ENCODE measurements around the gene SCUBE1.
A peak's percentile ranks its signal among the peaks of the same experiment; 100 is the strongest.
"Not testable (repeated sequence)": the region's sequence is repeated elsewhere in the genome, so short reads cannot be mapped to it uniquely, and the experiment has no call there.

The SCUBE1 gene

DNA sequence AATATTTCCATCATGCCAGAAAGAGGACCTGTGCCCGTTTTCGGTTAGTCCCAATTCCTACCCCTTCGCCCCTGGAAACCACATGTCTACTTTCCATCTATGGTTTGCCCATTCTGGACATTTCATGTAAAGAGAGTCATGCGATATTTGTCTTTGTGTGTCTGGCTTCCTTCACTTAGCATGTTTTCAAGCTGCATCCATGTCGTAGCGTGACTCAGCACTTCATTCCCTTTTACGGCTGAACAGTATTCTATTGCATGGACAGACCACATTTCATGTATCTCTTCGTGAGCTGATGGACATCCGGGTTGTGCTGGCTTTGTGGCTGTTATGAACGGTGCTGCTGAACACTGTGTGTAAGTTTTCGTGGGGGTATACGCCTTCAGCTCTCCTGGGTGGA is 43.4 kb downstream of the SCUBE1 start:
- DNase-seq, result no peak

DNA sequence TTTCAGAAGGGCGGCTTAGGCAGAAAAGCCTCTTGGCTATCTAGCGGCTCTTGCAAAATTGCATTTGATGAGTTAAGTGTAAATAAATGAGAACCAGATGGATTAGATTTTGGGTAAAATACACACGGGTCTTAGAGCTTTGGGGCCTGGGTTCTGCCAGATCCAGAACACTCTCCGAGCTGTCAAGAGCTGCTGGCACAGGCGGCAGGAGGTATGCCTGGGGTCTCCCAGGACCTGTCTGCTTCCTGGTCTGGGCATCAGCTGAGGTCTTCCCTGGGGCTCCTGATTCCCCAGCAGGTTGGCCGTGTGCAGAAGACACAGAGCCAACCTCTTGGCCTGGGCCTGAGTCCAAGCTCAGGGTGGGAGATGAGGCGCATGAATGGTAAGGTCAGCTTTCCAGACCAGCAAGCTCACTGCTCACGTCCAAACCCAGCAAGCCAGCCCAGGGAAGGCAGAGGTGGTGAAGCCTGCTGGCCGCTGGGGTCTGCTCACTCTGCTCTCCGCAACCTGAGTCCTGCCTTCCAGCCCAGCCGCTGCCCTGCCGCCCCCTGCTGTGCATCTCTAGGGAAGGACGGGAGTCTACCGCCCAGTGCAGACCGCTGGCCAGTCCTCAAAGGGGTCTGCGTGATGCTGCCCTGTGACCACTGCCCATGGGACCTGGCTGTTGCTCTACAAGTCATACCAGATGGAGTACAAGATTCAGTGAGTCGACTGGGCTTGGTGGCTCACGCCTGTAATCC is 44.9 kb downstream of the SCUBE1 start:
- DNase-seq, result no peak

DNA sequence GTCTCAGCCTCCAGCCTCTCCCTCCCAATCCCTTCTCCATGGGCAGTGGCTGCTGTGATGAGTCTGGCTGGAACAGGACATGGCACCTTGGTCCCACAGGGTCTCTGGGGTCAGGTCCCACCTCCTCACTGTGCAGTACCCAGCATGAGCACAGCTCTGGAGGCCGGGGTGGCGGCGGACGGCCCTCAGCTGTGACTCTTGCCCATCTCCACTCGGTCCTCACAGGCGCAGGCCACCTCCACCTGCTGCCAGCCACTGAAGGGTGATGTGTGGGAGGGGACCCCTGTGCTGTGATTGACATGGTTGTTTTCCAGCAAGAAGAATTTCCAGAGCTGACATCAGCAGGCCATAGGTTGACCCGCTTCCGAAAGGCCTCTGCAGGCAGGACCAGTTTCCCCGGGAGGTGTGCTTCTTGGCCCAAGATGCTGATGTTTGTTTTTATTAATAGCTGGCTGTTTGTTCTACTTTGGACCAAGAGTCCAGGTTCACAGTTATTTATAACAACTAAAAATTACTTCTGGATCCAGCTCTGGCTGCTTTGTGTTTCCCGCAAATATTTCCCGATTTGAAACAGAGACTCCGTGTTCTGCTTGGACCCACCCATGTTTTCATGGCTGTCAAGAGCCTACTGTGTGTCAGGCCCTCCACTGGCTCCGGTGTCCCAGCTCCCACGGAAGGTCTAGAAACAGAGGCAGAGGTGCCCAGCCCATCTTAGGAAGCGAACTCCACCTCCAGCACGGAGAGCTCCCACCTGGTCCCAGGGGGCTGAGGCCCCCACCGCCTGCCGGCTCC is 45.7 kb downstream of the SCUBE1 start:
- no peak for DNase-seq

DNA sequence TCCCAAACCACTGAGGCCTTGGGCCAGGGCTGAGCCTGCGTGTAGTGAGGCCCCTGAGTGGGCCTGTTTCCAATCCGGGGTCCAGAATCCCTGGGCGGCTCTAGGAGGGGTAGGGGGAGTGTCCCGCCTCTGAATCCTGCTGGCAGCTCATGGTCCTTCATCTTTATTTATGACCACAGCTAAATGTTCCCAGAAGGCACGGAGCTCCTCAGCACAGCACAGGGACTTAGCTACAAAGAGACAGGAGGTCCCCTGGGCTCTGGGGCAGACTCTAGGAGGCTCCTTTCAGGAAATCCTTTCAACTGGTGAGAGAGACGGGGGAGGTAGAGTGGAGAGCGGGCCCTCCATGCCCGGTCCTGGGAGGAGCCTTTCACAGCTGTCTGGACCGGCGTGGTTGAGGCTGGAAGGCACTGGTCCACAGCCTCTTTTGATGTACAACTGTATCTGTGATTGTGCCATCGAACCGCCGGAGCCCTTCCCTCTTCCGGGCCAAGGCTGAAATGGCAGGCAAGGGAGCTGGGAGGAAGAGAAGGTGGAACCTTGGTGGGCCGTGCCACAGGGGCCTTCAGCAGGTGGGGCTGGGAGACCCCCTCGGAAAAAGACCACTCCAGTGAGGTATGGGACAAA is 46.8 kb downstream of the SCUBE1 start:
- no peak for DNase-seq

DNA sequence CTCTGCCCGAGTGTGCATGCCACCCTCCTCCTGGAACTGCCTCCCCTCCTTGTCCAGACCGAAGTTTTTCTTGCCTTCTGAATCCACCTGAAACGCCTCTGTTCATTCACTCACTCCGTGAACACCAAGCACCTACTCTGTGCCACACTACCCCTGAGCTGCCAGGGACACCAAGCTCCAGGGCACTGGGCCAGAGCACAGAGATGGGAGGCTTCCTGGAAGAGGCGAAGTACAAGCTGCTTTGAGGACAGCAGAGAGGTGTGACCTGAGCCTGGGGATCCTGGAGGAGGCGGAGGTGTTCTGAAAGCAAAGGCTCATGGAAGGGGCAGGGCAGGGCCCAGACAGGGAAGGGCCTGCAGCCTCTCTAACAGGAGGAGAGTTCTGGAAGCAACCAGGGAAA is 47.5 kb downstream of the SCUBE1 start:
- no peak for DNase-seq

DNA sequence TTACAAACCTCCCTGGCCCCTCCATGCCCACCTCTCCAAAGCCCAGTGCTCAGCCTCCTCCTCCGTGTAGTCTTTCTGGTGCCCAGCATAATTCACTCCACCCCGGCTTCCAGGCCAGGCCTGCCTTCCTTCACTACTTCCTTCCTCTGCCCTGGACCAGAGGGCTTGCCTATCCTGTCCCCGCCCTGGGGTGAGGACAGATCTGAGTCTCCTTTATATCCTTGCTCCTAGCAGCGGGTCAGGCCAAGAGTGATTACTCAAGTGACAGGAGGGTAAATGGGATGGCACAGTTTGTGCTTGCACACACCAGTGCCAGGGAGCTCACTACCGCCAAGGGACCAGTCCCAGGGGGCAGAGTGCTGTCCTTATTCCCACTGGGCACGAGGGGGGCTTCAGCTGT is 48.0 kb downstream of the SCUBE1 start:
- no peak for DNase-seq

DNA sequence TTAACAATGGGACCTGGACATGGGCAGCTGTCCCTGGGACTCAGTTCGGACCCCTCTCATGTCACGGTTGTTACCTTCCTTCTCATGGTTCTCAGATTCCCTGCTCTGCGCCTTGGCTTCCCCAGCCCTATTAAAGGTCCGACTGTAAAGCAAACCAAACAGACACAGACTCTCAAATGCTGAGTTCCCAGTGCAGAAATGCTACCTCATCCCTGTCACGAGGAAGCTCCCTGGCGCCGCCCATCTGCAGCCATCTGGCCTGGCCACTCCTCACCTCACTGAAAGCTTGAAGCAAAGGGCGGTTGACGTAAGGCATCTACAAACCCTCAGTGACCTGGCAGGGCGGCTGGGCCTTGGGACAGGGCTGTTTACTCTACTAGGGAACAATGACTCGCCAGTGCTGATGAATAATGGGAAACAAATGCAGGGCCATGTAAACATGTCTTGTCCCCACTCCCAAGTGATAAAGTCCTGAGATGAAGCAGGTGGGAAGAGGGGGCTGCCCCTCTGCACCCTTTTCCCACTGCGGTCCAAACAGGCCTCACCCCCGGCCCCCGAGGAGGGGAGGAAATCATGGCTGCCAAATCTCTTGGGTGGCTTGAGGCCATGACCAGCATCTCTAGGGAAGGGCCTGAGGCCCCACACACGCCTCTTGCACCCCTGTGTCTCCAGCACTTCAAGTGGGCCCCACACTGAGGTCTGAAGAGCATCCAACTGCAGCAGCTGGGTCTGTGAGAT is 49.3 kb downstream of the SCUBE1 start:
- DNase-seq, result peak; percentile 11

DNA sequence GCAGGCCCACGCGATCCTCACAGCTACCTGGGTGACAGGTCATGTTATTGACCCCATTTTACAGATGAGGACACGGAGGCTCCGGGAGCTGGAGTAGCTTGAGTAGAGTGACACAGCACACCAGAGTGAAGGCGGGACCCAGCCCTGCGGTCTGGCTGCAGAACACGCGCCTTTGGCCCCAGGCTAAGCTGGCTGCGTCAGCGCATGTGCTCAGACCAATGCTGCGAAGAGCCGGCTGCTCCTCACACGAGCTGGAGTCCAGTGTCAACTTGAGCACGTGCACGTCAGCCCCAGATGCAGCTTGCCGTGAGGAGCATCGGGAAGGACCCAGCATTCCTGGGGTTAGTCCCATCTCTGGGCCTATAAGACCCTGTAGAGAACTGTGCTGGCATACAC is 49.9 kb downstream of the SCUBE1 start:
- DNase-seq, result no peak

DNA sequence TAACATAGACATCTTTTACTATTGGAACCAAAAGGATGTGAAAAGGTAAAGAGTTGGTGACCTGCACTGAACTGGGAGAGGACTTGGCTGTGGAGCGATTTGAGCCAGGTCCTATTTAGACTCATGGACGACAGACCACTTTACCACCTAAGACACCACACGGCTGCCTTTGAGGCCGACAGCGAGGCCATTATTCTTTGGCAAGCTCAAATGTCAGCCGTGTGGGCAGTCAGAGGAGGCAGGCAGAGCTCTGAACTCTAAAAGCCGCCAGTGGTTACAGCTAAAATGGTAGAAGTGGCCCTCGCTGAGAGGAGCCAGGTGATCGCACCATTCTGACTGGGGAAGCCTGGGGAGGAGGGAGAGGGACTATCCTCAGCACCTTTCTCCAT is 50.5 kb downstream of the SCUBE1 start:
- no peak for DNase-seq

DNA sequence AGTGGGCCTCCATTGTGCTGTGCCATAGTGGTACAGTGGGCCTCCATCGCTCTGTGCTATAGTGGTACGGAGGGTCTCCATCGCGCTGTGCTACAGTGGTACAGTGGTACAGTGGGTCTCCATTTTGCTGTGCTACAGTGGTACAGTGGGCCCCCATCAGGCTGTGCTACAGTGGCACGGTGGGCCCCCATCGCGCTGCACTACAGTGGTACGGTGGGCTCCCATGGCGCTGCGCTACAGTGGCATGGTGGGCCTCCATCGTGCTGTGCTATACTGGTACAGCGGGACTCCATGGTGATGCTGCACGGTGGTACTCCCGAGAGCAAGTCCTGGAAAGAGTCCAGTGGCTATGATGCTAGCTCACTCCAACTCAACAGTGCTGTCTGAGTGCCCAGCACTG is 51.8 kb downstream of the SCUBE1 start:
- no peak for DNase-seq

DNA sequence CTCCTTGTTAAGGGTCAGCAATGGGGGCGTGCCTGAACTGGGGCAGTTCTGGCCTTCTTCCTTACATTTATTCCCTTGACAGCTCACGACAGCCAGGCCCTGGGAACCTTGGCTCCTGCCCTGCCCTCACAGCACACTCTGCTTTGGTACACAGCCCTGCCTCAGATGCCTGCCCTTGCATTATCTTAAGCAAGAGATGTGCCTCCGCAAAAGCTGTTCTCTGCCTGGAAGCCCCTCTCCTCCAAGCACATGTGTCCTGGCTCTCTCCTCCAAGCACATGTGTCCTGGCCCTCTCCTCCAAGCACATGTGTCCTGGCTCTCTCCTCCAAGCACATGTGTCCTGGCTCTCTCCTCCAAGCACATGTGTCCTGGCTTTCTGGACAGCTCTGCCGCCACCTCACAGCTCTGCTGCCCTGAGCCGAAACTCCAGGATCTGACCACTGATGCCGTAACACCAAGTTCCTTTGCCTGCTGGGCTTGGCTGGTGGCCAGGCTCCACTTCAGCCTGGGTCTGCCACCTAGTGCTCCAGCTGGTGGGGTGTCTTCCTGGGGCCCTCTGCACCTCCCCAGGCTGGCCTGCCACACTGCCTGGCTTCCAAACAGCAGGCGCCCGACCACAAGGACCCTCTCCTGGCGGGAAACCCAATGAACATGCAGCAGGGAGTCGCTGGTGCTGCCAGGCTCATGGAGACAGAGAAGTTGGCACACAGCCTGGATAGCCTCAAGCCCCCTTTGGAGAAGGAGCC is 53.0 kb downstream of the SCUBE1 start:
- DNase-seq, result no peak

DNA sequence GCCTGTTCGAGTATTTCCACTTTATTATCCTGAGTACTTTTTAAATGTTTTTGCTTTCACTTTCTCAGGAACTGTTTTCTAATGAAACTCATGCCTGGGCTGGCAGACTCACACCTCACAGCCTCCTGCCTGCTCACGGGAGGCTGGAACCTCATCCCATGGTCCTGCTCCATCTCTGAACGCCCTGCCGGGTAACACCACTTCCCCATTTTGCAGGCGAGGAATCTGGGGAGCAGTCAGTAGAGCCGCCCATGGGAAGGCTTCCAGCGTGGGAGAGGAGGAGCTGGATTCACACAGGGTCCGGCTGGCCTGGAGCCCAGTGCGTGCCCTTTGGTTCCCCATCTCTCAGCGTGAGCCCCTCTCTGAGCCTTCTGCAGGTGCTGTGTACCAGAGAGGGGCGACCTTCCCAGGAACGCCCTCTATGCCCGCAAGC is 53.6 kb downstream of the SCUBE1 start:
- DNase-seq, result no peak

DNA sequence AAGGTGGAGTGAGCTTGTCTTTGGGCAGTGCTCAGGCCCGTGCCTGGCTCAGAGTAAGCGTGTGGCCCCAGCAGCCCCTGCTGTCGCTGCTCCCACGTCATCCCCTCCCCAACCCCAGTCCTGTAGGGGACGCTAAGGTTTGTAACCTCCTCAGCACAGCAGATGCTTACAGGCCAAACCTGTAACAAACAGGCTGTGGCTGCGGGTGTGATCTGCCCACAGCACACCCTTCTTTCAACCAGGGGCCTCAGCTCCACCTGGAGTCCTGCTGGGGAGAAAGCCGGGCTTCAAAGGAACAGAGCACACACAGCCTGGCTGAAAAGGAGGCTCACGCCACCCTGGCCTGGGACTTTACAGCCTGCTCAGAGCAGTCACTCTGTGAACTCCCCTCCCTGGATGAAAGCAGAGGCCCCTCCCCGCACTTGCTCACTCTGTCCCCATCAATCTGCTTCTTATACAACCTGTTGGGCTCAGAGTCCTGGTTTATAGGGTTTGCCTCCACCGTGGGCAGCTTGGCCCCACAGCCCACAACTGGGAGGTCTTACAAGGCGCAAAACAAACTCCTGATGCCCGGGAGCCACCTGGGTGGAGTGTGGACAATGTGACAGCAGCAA is 54.3 kb downstream of the SCUBE1 start:
- no peak for DNase-seq

DNA sequence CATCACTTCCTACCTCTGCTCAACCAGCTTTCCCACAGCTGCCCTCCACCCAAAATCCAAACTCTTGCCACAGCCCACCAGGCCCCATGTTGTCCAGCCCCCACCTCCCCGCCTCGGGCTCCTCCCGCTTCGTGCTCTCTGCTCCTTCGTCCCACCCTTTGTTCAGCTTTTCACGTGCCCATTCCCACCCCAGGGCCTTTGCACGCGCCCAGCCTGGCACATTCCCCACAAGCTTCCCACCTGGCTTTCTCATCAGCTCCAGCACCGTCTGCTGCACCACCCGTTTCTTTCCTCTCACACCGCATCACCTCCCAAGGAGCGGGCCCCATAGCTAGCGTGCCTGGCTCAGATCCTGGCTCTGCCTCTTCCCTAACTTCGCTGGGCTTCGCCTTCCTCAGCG is 54.8 kb downstream of the SCUBE1 start:
- no peak for DNase-seq

DNA sequence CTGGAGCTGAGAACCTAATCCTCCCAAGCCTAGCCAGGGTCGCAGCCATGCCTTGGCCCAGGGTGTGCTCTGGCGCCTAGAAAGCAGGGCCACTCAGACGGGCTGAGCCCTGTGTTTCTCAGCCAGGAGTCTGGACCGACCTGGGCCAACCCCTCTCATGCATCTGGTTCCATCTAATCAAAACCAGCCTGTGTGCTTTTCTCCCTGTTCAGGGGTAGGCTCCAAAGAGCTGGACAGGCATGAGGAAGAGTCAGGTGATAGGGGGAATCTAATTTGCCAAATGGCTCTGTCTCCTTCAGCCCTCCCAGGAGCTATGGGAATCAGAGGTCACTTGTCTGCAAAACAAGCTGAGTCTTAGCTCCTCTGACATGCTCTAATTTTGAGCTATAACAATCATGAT is 55.7 kb downstream of the SCUBE1 start:
- no peak for DNase-seq

DNA sequence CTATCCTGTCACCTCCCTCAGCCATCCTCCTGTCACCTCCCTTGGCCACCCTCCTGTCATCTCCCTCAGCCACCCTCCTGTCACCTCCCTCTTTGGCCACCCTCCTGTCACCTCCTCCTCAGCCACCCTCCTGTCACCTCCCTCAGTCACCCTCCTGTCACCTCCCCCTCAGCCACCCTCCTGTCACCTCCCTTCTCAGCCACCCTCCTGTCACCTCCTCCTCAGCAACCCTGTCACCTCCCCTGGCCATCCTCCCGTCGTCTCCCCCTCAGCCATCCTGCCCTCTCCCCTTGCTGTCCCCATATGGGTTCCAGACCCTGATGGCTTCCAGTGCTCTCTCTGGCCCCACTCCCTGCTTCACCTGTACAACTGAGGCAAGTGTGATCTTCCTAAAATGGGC is 61.8 kb downstream of the SCUBE1 start:
- no peak for DNase-seq

DNA sequence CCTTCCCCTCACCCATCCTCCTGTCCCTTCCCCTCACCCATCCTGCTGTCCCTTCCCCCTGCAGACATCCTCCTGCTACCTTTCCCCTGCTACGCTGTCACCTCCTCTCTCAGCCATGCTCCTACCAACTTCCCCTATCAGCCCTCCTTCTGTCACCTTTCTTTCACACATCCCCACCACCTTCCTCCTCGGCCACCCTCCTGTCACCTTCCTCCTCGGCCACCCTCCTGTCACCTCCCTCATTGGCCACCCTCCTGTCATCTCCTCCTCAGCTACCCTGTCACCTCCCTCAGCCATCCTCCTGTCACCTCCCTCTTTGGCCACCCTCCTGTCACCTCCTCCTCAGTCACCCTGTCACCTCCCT is 62.7 kb downstream of the SCUBE1 start:
- DNase-seq, result not testable (repeated sequence)

DNA sequence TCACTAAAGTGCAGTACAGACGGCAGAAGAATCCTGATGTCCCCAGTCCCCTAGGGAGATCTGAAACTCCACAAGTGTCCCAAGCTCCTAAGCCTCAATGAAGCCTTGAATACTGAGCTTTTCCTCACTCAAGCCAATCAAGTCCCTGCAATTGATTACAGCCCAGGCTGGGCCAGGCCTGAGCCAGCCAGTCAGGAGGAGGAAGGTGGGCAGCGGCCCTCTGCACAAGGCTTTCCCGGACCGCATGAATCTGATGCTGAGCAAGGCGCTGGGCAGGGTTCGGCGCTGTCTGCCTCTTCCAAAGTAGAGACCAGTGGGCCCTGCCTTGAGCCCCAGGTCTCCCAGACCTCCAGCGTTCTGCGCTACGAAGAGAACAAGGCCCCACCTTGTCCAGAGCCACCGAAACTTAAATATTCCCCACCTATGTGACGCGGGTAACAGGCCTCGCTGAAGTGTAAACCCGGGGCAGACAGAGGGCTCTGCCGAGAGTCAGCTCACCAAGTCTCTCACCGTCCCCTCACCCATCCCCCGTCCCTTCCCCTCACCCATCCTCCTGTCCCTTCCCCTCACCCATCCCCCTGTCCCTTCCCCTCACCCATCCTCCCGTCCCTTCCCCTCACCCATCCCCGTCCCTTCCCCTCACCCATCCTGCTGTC is 63.2 kb downstream of the SCUBE1 start:
- DNase-seq, result no peak

DNA sequence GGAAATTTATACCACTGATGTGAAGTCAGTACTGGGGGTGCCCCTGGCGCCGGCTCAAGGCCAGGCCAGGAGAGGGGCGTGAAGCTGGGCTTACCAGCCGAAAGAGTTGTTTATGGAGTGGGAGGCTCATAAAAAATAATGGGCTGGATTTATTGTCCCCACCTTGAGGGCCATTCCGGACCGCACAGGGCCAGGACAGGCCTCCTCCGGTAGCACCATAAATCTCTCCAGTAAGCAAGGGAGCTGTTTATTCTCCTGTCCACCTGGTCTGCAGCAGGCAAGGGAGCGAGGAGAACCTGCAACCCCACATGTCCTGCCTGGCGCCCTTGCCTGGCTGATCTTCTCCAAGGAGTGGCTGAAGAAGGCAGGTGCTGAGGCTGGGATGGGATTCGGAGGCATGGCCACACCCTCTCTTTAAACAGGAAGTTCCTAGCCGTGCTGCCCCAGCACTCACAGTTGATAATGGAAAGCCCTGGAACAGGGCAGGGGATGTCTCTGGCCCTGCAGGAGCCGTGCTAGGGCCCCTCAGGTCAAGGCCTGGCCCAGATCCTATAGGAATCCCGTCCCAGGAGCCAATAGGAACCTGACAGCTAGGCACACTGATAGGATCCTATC is 65.1 kb downstream of the SCUBE1 start:
- no peak for DNase-seq

DNA sequence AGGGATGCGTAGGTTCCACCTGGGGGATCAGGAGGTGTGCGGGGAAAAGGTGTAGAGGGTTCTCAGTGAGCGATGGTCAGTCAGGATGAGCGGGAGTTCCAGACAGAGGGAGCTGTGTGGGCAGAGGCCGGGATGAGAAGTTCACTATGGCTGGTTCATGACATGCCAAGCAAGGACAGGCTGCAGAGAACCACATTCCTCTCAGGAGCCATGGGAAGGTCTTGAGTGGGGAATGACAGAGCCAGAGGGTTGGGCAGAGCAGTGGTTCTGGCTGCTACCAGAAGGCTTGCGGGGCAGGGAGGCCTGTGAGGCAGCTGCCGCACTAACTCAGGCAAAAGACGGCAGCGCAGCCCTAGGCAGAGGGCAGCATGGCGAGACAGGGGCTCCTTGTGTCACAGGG is 66.1 kb downstream of the SCUBE1 start:
- no peak for DNase-seq

DNA sequence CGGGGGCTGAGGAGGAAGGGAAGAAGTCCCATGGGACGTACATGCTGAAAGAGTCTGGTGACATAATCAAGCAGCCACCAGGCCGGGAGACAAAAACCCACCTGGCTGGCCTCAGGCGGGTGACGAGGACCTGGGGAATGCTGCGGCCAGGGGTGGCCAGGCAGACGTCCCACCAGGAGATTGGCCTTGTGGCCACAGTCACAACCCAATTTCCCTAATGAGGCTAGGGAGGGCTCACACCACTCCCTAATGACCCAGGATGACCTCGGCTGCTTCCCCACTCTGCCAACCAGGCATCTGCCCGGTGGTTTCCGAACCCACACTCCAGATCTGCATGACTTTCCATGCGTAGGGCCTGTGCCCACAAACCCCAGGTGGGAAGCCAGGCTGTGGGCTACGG is 66.9 kb downstream of the SCUBE1 start:
- DNase-seq, result no peak
